HG03442 (cell line): ENCODE measurements around the gene CHAC1.
"Not testable (repeated sequence)": the region's sequence is repeated elsewhere in the genome, so short reads cannot be mapped to it uniquely, and the experiment has no call there.

ENCODE experiments used
- ATAC-seq: cut with Tn5 transposase; IDR thresholded peaks from one replicate; pipeline ENCODE4 v1.9.1; 2021; ENCODE audit warnings: mild to moderate bottlenecking, moderate library complexity; ENCODE audit not compliant: unreplicated experiment

Gene CHAC1

GRCh38 chr15:40955930-40956540 is 2.8 kb downstream of the CHAC1 start:
- ATAC-seq: no peak

DNA sequence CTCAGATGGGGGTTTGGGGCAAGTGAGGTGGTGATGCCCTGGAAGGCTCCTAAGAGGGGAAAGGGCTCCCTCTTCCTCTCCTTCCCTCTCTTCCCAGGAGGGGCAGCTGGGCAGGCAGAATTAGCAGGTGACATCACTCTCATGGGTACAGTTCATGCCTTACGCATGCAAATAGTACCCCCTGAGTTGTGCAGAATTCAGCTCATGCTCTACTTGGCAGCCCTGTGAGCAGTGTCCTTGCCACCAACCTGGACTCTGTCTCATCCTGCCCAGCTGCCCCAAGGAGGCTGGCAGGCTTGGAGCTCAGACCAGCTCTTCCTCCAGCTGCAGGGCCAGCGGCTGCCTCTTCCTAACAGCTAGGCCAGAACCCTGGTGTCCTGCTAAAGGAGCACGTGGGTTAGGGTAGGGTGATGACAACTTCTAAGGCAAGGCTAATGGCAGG is 3.3 kb downstream of the CHAC1 start:
- ATAC-seq: no peak

DNA sequence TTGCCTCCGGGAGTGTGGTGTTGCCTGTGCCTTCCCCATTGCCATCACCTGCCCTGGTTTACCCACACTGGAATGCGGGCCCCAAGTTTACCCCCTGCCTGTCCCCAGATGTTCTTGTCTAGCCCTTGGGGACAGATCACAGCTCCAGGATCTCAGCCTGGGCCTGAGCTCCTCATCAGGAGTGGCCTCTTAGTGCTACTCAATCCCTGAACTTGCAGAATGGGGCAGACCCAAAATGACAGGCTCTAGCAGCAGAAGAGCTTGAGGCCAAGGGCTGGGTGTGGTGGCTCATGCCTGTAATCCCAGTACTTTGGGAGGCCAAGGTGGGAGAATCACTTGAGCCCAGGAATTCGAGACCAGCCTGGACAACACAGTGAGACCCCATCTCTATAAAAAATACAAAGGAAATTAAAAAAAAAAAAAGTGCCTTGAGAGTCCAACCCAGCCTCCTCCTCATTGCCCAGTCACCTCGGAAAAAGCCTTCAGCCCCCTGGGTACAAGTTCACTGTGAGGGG is 3.8 kb downstream of the CHAC1 start:
- ATAC-seq: no peak

- ATAC-seq: no peak
Measured at GRCh38 chr15:40957581-40958051, 4.3 kb downstream of the CHAC1 start.

GRCh38 chr15:40958146-40958545 is 4.9 kb downstream of the CHAC1 start:
- no peak for ATAC-seq

DNA sequence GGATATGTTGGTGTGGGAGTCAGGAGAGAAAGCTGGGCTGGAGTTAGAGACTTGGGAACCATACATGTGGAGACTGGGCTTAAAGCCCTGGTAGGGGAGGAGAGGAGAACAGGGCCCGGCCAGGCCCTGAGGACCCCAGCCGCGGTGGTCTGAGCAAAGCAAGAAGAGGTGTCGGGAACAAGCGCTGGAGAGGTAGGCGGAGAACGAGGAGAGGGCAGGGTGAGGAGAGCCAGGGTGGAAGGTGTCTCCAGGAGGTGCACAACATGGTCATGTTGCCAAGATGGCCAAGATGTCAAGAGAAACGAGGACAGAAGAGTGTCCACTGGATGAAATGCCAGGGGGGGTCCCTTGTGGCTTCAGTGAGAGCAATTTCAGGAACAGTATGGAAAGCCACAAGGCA is 5.5 kb downstream of the CHAC1 start:
- ATAC-seq: no peak

- ATAC-seq: no peak
Measured at GRCh38 chr15:40959331-40960141, 6.3 kb downstream of the CHAC1 start.

GRCh38 chr15:40960151-40960885 is 7.0 kb downstream of the CHAC1 start:
- no peak for ATAC-seq

GRCh38 chr15:40960925-40961324 is 7.7 kb downstream of the CHAC1 start:
- no peak for ATAC-seq

GRCh38 chr15:40961740-40962139 is 8.5 kb downstream of the CHAC1 start:
- ATAC-seq: not testable (repeated sequence)

GRCh38 chr15:40962317-40962716 is 9.0 kb downstream of the CHAC1 start:
- ATAC-seq: not testable (repeated sequence)

DNA sequence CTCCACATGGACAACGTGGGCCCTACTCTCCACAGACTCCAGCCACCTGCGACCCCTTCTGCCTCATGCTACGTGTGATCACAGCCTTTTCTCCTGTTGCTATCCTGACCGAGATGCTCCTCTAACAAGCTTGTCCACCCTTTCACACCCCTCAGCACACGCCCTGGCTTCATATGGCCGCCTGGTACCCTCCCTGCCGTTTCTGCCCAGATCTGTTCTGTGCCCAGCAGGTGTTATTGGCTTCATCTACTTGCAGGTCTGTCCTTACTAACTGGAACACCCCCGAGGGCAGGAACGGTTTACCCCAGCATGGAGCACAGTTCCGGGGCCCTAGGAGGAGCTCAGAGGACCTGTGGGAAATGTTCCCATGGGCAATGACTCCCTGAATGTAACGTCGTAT is 9.9 kb downstream of the CHAC1 start:
- no peak for ATAC-seq

GRCh38 chr15:40964006-40964405 is 10.7 kb downstream of the CHAC1 start:
- no peak for ATAC-seq

GRCh38 chr15:40964634-40965033 is 11.4 kb downstream of the CHAC1 start:
- no peak for ATAC-seq

- no peak for ATAC-seq
Measured at GRCh38 chr15:40968290-40969085, 15.2 kb downstream of the CHAC1 start.

DNA sequence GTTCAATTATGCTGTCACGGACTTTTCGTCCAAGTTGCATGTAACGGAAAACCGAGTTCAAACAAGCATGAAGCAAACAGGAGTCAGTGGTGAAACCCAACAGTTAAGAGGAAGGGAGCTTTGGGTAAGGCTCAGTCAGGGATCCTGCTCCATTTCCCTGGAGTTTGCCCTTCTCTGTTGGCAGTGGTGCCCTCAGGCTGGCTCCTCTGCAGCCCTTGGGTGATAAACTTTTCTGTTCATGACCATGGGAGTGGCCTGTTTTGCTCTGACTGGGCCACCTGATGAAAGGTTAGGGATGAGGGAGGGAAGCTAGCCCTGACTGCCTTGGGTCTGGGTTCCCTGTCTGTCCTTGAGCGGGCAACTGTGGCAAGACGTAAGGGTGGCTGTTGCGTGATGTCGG is 16.1 kb downstream of the CHAC1 start:
- no peak for ATAC-seq

DNA sequence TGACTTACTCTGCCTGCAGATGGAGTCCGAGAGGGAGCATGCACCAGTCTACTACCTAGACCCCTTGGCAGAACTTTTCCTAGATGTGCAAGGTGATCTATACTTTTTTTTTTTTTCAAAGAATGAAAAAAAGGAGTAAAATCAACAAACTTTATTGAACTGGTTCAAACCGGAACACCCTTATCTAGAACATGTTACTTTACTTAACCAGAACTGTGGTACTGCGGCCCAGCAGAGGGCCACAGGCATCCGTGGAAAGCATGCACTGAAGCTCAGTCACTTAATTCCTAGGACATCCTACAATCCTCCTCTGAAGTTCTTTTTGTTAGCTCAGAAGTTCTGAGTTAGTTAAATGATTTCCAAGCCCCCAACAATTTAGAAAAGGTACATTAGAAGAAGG is 21.6 kb downstream of the CHAC1 start:
- no peak for ATAC-seq

GRCh38 chr15:40976819-40977218 is 23.5 kb downstream of the CHAC1 start:
- no peak for ATAC-seq

DNA sequence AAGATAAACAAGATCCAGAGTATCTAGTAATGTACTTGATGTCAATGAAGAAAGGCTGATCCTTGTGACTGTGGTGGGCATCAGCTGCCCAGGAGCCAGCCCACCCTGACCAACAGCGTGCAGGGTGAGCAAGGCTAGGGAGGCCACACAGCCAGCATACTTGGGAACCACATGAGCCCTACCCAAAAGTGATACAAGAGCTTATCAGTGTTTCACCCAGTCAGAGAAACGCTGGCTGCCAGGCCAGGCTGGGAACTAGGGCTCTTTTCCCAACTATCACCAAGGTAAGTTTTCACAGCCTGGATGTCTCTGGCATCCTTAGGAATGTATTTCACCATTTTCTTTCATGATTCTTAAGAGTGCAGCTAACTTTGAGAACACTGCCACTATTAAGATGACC is 24.9 kb downstream of the CHAC1 start:
- no peak for ATAC-seq

DNA sequence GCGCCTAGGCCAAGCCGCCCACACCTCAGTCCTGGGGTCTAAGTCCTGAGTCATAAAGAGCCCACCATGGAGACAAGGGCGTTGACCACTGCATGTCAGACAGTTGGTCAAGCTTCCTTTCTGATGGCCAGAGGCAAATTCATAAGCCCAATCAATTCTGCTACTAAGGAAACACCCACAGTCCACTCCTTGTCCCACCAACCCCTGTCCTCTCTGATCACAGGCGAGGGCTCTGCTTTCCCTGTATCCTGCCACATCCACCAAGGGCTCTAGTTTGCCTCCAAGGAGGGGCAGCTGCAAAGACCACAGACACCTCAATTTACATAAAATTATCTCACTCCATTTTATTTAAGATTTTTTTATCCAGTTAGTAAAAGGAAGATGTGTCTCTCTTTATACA is 25.3 kb downstream of the CHAC1 start:
- ATAC-seq: no peak

- no peak for ATAC-seq
Measured at GRCh38 chr15:40981186-40981585, 27.9 kb downstream of the CHAC1 start.
